SK-N-MC (cell line): ENCODE measurements around the gene MEIS2.

Experiments
- EZH2 ChIP-seq: fragments of 200-600 bp; sonication (generic); IDR thresholded peaks from one replicate; pipeline ENCODE4 v1.6.1; 2017; ENCODE audit warnings: antibody characterized with exemption
- POLR2AphosphoS5 ChIP-seq: IDR thresholded peaks from 2 replicates; pipeline ENCODE4 v1.6.1; 2012; ENCODE audit warnings: mild to moderate bottlenecking, low read depth, low read length, borderline replicate concordance

DNA sequence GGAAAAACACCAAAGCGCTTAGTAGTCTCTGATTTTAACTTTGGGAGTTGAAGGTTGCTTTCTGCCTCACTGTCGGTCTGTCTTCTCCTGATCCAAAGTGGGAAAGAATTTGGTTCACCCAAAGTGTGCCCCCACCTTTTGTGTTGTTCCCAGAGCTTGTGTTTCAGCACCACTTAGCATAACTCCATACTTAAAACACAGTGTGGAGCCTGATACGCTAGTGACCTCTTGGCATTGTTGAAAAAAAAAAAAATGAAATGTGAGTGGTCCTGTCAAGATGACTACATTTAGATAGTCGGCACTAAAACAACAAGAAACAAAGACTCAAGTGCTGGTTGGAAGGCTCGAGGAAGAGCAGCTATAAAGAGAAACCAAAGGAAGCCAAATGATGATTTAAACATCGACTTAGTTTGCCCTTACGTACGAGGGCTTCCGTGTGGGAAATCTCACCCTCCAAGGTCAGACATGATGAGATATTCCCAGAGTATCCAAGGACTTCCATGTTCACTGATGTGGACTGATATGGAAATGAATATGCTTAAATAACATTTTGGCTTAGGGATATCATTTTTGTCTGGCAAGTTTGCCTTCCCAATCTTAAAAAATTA lies 178.8 kb downstream of the MEIS2 start:
- TF ChIP-seq EZH2 (no peak), POLR2AphosphoS5 (no peak)
